ENCODE results near the gene MYLK.

DNA sequence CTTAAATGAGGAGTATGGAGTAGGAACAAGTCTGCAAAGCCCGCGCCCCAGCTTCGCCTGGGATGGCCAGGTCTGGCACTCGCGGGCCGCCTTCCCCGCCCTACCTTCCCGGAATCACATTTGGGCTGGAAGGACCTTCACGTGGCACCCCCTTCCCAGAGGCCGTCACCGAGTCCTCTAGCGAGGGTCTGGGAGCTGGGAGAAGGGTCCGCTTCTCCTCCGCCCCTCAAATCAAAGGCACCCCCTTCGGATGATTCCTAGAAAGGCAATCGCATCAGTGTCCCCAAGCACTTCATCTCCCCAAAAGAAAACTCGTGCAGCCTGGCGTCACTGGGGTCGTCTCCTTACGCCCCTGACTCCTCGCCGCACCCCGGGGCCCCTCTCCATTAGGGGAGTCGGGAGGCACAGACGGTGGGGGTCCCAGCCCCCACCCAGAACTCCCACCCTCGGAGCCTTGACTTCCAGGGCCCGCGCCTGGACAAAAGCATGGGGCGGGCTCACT lies 380 bp downstream of the MYLK start:
- TF ChIP-seq EZH2 (IDR thresholded peaks at IDR 0.05; ENCODE audit: borderline replicate concordance, low read length) (no peak), CTCF (IDR thresholded peaks at IDR 0.05; ENCODE audit: low read length) (no peak)

All from OCI-LY1 (cell line).